Activated CD8-positive, alpha-beta memory T cell treated with anti-CD3 and anti-CD28 coated beads, Interleukin-2, amount 50 U/mL, for 4 hours (primary cell): ENCODE measurements around the gene PEMT.

Source experiments
- DNase-seq: peaks from one replicate; pipeline ENCODE4 v3.0.0-alpha.2; 2020

The PEMT gene

DNA sequence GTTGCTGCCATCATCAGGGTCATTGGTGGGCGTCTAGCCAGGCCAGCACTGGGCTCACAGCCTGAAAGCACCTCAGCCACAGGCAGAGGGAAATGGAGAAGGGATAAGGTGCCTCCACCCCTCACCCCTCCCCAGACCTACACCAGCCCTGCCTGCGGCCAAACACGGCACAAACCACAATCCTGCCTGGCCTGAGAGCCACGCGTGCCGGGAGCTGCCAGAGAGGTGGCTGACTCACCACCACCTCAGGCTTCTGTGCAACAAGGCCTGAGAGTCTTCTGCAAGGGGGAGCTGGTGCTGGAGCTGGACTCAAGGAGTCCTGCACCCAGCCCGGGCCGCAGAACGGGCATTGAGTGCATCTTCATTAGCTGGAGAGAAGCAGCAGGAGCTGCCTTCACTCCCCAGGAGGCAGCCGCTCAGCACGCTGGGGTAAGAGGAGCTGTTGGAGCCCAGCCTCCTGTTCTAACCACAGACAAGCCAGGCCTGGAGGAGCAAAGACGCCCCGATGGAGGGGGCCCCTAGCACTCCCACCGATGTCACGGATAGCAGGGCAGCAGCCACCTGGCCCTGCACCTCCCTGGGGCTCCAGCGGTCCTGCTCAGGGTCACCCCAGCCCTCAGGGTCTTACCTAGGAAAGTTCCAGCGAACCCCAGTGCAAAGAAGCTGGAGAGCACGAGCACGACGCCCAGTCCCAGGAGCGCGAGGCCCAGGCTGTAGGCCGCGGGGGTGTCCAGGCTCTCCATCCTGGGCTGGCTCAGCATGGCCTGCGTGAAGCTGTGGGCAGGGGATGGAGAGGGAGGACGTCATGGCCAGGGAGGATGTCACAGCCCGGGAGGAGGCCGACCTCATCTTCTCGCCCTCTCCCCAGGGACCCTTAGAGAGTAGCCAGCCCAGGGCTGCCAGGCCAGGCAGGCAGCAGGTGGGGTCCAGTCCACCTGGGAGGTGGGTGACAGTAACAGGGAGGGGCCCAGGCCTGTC lies 79.3 kb downstream of the PEMT start:
- DNase-seq, result no peak

DNA sequence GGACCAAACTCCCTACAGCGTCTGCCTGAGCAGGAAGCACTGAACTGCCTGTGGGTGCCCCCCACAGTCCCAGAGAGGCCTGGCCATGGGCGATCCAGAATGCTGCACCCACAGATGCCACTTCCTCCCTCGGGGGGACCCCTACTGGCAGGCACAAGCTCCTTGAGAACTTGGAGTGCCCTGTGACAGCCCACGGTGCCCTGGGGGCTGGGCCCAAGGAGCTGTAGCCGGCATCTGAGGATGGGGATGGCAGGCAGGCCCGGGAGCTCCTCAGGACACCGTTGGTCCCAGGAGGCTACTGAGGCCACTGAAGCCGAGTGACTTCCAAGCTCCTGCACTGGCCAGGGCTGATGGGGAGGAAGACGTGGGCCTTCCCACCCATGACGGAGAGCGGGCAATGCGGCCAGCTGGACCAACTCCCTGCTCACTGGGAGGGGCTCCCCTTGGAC lies 80.2 kb downstream of the PEMT start:
- DNase-seq, result no peak

GRCh38 chr17:17510456-17511292 lies 80.8 kb downstream of the PEMT start:
- DNase-seq, result no peak

DNA sequence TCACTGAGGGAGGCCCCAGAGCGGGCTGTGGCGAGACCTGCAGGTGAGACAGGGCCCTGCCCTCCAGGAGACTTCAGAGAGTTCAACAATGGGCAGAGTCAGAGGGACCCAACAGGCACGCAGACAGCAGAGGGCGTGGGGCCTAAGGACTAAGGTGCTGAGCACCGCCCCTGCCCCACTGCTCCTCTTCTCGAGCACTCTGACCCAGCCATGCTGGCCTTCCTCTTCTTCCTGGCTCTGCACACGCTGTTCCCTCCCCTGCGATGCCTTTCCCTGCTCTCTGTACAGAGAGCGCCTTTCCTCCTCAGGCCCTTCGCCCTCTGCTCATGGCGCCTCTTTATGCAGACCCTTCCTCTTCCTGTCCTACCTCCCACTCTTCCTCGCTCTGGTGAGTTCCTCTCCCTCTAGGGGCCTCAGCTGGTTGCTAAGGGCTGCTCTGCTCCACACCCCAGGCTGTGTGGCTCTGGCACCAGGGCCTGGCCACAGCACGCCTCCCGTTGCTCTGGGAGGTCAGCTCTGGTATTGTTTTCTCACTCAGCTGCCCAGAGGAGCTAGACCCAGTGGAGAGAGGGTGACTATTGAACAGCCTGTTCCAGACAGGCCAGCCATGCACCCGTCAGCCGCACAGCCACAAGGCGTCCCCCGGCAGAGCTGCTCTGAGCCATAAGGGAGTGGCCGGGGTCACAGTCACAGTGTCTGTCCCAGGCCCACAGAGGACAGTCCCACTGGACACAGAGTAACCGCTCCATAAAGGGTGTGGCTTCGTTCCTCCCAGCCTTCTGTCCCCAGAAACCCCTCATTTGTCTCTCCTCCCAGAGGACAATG lies 81.7 kb downstream of the PEMT start:
- no peak for DNase-seq

GRCh38 chr17:17508646-17509591 lies 82.6 kb downstream of the PEMT start:
- DNase-seq, result no peak

DNA sequence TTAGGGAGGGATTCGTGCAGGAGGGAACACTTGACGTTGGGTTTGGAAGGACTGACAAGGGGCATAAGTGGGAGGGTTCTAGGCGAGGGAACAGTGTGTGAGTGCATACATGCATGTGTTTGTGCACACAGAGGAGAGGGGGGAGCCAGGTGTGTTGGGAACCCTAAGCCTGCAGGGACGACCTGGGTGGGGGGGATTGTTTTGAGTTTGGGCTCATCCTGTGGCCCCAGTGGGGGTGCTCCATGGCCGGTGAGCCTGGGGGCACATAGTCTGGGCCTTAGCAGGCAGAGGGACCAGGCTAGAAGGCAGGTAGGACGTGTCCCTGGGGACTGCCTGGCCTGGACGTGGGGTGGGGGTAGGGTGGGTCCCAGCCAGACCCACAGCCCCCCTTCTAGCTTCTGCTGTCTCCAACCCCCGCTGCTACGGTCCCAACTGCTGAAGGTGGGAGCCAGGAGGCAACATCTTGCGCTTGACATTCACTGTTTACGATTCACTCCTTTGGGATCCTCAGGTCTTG lies 83.4 kb downstream of the PEMT start:
- no peak for DNase-seq

- no peak for DNase-seq
These were observed 84.0 kb downstream of the PEMT start for GRCh38 chr17:17507465-17508011.

- no peak for DNase-seq
These were observed 84.5 kb downstream of the PEMT start for GRCh38 chr17:17506893-17507464.

DNA sequence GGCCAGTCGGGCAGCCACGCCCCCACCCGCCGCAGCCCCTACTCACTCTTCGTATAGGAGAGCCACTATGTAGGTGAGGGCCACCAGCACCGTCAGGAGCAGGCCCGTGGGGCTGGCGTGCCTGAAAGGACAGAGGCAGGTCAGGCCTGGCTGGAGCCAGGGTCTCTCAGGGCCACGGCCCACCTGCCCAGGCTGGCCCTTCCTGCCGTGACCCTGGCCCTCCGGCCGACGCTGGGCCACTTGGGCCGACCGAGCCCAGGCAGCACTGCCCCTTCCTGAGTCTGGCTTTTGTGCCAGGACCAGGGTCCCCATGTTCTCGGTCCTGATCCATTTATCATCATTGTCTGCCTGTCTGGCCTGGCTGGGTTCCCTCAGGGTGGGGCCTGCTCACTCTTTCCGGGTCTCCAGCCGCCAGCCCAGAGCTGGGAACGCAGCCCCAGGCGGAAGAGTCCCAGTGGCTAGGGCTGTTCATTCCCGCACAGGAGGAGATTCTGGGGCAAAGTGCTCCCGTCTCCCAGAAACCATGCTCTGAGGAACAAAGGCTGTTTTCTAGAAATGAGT lies 85.2 kb downstream of the PEMT start:
- no peak for DNase-seq

DNA sequence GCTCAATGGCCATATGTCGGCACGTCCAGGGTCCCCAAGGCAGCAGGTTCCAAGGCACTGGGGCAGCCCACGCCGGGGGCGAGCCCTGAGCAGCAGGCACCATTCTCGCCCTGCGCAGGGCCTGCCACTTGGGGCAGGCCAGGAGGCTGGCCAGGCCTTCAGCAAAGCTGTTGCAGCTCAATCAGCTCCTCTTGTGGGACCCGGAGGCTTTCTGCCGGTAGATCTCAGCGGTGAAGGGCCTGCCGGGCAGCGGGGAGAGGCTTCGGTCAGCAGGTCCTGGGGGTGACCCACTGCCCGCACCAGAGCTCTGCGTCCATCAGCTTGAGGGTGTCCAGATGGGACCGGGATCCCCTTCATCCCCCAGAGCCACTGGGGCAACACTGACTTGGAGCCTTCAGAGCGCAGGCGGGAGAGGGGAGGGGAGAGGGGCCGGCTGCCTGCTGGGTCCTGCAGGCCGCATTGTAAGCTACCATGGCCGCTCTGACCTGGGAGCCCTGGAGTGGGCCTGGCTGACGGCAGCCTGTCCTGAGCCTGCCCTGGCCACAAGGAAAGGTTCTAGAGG lies 85.8 kb downstream of the PEMT start:
- no peak for DNase-seq

DNA sequence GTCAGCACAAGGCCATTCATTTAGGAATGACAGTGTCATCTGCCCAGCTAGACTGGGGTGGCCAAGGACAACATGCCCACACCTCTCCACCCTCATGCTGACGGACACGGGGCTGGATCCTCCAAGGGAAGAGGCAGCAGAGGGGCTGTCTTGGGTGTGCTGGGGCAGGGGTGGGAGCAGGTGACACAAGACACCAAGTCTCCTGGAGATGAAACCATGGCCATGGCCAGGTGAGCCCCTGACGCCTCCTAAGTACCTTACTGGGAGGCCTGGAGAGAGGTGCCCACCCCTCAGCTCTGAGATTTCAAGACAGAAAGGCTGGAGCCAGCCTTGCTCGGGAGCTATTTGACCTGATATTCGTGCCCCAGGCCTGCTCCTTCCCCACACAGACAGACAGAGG lies 86.4 kb downstream of the PEMT start:
- no peak for DNase-seq

DNA sequence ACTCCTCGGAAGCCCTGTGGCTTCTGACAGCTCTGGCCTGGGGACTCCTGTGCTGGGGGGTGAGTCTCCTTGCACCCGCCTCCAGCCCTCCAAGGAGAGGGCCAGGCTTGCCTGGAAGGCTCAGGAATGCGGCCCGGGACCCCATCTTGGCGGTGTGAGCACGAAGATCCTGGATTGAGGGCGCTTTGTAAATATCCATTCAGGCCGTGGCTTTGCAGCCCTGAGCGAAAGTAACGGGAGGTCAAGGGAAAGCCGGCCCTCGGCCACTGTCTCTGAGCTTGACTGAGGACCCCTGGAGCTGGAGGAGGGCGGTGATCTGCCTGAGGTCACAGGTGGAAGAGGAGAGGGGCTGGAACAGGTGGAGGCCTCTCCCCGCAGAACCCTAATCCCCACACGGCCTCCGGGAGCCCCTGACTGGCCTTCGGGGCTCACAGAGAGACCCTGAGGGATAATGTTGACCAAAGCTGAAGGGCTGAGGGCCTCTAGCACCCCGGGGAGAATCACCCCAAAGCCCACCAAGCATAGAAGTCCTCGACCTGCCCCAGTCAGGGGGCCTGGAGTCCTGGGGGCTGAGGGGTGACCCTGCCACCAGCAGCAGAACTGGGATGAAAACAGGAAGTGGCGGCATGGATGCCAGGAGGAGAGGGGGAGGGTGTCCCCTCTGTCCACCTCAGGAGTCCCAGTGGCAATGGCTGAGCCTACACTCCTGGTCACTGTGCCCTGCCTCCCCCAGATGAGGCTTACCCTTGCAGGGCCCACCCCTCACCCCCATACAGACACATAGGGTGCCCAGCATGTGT lies 87.0 kb downstream of the PEMT start:
- no peak for DNase-seq

DNA sequence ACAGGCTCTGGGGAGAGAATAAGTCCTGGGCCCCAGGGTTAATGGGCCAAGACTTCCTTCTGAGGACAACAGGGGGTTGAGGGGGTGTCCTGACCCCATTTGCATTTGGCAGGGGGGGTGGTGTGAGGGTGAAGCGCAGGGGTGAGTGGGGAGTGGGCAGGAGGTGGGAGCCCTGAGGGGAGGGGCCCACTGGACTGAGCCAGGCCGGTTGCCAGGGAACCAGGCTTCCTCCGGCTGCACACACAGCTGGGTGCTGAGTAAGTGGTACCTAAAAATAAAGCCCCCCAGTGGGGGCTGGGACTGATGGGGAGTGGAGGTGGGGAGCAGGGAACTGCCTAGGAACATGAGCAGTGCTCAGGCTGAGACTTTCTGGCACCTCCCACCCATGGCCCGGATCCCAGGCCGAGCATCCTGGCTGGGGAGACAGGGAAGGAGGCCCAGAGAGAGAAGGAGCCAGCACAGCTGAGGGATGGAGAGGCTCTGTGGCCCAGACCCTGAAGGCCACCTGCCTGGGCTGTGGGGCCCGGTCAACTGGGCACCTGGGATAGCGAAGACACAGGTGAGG lies 87.9 kb downstream of the PEMT start:
- no peak for DNase-seq

GRCh38 chr17:17502741-17503565 lies 88.6 kb downstream of the PEMT start:
- DNase-seq, result no peak

GRCh38 chr17:17500999-17501605 lies 90.4 kb downstream of the PEMT start:
- no peak for DNase-seq

GRCh38 chr17:17499402-17500145 lies 91.9 kb downstream of the PEMT start:
- DNase-seq, result no peak
